Iris pigment epithelial cell (primary cell): ENCODE data around the gene ST6GALNAC3.

Experiments
- DNase-seq: peaks from one replicate; pipeline ENCODE4 v3.0.0-alpha.2; 2011; ENCODE audit warnings: low read depth

ST6GALNAC3 gene

DNA sequence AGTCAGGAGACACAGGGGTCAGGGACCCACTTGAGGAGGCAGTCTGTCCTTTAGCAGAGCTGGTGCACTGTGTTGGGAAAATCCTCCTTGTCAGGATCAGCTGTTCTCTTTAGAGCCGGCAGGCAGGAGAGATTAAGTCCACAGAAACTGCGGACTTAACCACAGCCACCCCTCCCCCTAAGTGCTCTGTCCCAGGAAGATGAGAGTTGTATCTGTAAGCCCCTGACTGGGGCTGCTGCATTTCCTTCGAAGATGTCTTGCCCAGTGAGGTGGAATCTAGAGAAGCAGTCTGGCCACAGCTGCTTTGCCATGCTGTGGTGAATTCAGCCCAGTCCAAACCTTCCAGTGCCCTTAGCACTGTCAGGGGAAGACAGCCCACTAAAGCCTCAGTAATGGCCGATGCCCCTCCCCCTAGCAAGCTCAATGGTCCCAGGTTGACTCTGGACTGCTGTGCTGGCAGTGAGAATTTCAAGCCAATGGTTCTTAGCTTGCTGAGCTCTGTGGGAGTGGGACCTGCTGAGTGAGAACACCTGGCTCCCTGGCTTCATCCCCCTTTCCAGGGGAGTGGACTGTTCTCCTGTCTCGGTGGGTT is 172.8 kb downstream of the ST6GALNAC3 start:
- no peak for DNase-seq

DNA sequence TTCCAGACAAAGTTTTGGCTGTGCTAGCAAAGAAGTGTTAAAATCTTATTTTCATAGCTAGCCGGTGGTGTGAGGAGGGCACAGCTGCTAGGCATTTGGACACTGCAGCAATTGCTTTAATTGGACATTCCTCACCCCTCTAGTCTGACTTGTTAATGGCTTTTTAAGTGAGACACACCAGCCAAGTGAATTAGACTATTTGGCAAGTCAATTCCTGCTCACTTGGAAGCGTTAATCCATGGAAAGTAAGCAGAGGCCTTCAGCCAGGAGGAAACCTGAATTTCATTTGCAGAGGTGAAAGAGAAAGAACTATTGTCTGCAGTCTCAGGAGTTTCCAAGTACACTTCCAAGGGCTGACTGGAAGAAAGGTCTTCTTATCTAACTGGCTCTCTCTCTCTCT is 175.7 kb downstream of the ST6GALNAC3 start:
- no peak for DNase-seq

DNA sequence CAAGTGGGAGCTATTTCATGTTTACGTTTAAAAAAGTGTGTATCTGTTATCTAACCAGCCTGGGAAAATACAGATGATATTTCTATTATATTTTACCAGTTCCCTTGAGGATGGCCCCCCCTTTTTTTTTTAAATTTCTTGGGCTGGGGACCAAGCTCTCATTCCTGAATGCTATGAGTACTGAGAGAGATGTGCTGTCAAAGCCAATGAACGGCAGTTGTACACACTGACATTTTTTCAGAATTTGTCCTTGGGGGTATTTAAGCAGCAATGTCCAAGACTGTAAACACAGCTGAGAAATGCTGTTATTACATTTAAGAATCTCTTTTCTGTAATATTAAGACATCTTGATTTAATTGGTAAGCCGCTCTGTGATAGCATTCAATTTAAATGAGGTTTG is 177.9 kb downstream of the ST6GALNAC3 start:
- DNase-seq = no peak

DNA sequence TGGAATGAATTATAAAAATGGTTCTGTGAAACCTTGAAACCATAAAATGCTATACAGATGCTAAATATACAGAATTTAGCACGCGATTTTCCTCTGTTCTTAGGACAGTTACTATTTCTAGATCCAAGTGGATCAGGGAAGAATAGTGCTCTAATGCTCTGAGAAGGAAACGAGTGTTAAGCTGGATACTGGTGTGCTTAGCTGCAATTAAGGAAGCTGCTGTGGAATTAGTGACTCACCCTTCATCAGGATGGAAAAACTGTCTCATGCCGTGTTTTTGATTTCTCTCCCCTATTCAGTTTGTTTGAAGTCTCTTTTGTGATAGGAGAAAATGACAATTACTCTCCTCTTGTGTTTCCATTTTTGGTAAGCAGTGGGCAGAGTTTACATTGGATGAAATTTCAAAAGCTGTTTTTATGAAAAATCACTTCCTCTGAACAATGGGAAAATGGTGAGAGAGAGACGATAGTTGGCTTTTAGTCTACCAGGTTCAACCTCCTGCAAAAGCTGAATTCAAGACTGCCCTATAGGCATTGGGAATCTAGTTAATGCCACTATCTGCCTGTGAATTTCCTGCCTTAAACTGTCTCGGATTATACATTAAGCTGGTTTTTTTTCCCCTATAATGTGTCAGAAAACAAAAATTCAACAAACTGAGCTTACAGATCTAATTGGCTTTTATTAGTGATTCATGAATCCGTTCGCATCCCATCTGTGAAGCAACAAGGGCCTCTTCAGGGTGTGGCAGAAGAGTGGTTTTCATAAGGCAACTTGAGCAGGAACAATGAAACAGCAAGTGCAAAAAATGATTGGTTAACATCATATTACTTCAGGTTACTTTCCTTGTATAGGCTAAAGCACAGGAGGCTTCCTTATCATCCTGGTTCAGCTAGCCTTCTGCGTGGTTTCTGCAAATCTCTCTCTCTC is 179.8 kb downstream of the ST6GALNAC3 start:
- peak; percentile 6 for DNase-seq

DNA sequence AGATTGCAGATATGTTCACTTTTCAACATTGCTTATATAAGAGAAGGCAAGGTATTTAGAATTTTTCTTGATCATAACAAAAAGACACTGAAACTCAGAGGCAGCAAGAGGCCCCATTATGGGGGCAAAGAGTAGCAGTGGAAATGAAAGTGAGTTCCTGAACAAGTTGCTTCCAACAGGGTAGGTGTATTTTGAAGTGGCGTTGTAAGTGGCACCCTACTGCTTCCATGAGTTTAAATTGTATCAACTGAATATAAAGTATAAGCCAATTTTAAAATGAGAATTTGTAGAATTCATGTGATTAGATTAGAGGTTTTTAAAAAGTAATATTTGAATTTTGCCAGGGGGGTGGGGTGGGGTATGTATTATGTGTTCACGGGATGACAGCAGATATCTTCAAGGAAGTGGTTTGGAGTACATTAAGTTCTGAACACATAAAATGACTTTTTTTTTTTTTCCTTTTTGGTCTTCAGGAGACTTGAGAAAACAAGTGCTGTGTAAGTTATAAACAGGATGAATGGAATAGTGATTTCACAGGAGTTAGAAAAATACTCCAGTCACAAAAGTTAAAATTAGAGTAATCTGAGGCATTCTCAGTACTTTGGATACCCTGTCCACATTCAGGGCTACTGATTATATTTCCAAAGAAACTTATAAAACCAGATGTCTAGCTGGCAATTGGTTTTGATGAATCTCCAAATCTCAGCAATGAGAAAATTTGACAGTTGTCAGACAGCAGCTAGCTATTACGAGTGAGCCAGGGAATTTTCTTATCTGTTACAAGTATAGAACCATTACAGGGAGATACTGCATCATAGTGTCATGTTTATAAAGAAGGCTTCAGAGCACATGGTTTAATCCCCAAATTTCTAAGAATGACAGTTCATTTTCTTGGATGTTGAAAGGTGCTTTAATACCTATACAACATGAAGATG is 182.0 kb downstream of the ST6GALNAC3 start:
- DNase-seq = no peak

DNA sequence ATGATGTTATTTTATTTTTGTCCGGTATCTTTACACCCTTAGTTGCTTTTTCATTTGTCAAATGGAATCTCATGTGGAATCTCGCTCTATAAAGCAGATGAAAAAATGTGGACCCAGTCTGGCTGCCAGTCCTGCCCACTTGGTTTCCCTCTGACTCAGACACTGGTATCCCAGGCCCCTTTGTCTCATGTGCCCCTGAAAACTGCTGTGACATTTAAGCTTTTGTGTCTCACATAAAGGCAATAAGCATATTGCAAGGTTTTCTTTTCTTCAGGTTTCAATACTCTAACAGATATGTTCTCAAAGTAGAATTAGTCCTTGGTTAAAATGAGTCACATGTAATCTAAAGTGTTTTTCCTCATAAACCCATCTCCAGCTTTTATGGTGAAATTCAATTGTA is 183.3 kb downstream of the ST6GALNAC3 start:
- no peak for DNase-seq

DNA sequence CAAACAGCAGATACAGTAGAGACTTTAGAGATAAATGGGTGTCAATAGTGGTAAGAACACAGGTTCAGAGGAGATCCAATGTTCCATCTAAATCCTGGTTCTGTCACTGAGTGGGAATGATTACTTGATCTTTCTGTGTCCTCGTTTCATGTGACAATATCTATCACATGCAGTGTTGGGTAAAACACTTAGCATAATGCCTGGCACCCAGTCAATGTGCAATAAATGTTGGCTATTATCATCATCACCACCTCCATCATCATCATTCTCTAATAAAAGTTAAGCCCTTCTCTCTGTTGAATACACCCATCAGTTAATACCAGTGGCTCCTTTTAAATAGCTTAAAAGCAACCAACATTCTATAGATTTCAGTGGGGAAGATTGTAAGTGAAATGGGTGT is 184.7 kb downstream of the ST6GALNAC3 start:
- DNase-seq = no peak

DNA sequence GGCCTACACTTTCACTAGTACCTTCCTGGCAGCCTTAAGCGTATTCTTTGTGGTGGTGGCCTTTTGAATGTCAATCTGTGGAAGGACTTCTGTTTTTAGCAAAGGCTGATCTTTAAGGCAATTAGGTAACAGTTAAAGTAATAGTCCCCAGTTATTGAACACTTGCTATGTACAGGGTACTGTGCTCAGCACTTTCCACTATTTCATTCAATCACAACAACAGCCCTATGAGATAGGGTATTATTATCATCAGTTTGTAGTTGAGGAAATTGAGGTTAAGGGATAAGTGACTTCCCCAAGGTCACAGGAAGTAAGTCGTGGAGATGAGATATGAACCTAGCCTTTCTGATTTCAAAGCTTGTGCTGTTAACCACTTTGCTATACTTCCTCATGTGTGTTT is 185.7 kb downstream of the ST6GALNAC3 start:
- no peak for DNase-seq

DNA sequence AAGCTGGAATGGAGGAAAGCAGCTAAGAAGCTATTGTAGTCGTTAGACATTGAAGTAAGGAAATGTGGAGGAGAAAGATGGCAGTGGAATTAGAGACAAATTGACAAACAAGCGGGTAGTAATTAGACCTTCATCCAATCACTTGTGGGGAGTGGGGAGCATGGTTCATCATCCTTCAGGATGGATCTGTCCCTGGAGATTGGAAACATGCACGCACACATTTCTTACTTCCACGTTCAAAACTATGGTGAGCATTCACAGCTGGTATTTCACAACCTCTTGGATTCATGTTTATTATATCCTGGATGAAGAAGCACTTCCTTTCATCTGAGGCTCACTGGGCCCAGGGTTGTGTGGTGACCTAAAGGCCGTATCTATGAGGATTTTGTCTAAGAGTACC is 188.1 kb downstream of the ST6GALNAC3 start:
- no peak for DNase-seq

DNA sequence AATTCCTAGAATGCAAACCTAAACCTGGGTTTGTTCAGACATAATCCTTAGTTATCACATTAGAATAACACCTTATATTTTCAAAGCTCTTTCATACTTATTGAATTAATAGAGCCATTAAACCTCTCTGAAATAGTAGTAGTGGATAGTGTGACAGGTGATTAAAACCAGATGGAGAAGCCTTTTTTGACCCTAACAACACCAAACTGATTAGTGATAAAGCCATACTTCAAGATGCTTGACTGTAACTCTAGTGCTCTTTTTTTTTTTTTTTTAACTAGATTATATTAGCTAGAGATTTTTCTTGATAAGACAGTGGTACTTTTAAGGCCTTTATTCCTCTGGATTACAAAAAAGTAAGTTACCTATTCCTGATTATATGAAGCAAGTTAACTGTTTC is 190.1 kb downstream of the ST6GALNAC3 start:
- DNase-seq = no peak

DNA sequence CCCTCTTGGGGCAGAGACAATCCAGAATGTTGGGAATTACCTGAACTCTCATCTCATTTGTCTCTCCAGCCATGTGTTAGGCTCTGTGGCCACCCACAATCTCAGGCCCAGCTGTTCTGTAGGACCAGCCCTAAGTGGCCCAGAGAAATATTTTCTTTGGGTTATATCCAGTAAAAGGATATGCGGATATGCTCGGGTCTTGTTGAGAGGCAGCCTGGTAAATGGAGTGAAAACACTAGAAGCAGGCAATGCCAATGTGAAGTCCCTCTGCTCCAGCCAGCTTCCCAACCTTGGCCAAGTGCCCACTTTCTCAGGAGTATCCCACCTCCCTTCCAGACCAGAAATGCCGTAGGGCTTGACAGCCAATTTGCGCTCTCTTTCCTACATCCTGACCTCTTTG is 192.2 kb downstream of the ST6GALNAC3 start:
- DNase-seq = no peak

DNA sequence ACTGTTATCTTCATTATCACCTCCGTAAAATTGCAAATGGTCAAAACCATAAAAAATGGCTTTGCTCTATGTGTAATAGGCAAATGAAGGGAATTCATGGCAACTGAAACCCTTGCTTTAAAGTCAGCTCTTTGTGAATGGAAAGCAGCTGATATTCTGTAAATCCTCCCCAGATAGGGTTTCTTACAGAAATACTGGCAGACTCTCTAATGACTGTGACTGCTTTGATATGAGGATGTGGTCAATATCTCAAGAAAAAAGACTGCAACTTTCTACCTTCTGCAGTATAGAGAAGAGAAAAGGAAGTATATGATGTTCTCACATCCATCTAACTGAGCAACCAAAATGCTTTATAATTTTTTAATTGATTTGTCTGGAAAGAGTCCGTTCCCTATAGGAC is 193.1 kb downstream of the ST6GALNAC3 start:
- no peak for DNase-seq

DNA sequence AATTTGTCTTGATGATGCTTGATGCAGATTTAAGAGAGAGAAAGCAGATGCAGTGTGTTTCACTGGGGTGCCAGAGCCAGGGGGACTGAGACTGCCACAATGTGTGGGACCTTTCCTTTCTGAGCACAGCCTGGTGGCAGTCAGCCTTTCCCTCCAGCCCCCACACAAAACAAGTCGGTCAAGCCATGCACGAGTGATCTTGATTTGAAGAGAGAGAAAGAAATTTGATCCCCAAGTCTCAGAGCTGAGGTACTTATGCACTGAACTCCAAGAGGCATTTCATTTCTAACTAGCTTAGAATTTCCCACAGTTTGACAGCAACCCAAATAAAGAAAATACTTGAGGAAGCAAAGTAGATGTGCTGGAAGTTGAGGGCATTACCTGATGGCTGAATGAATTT is 193.8 kb downstream of the ST6GALNAC3 start:
- DNase-seq = peak; percentile 4

DNA sequence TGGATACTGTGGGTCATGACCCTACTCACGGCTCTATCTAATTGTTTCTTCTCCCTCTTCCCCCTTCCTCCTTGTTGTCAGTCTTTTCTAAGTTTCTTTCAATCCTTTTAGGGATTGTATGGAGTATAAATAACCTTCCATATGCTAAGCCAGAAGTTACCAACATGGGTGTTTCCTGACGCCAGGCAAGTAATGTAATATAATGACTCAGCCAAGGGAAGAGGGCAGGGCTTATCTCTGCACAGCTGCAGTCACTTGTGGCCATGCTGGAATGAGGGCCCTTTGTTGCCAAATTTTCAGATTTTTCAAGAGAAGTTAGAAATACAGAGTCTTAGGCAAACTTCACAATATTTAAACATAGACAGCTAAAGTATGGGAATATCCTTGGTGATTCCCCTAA is 194.6 kb downstream of the ST6GALNAC3 start:
- peak; percentile 63 for DNase-seq

DNA sequence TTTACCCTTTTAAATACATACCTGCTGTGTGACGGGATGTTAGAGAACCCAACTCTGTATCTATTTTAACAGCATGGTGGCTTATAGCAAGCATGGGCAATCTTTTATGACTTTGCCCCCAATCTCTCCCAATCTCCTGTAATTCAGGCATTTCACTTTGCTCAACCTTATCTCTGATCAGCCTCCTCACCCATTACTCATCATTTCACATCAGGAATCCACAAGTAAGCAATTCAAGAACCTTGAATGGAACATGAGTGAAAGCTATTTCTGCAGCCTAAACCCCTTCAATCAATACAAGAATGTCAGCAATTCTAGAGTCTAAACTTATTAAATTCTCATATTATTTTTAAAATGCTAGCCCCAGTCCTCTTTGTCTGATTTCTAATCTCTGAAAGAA is 199.8 kb downstream of the ST6GALNAC3 start:
- DNase-seq = peak; percentile 7

DNA sequence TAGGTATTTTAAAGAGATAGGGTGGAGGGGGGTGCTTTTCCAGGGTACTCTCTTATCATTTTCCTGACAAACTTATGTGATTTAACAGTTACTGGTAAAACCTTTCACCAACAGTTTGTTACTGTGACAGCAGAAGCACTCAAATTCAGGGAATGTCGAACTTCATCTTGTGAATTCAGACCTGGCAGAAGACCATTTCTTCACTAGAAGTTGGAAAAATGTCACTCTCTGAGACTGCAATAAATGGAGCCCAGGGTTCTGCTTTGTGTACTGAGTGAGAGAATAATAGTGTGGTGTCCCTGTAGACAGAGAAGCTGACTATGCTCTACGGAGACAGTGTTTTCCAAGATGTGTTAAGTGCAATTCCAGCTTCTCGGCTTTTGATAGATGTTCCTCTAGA is 200.2 kb downstream of the ST6GALNAC3 start:
- DNase-seq = no peak

DNA sequence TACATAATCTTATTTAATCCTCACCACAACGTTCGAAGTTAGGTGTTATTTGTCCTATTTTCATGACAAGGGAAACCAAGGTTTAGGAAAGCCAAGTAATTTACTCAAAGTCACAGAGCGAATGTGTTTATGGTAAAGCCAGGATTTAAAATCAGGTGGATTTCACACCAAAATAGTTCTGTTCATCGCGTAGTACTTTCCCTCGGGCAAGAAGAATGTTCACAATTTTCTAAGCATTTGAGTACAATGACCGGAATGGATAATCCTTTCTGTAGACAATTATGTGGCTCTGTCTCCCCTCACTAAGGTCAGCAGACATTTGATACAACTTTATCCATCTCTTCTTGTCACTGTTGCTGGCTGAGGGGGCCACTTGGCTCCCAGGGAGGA is 204.2 kb downstream of the ST6GALNAC3 start:
- DNase-seq = no peak

DNA sequence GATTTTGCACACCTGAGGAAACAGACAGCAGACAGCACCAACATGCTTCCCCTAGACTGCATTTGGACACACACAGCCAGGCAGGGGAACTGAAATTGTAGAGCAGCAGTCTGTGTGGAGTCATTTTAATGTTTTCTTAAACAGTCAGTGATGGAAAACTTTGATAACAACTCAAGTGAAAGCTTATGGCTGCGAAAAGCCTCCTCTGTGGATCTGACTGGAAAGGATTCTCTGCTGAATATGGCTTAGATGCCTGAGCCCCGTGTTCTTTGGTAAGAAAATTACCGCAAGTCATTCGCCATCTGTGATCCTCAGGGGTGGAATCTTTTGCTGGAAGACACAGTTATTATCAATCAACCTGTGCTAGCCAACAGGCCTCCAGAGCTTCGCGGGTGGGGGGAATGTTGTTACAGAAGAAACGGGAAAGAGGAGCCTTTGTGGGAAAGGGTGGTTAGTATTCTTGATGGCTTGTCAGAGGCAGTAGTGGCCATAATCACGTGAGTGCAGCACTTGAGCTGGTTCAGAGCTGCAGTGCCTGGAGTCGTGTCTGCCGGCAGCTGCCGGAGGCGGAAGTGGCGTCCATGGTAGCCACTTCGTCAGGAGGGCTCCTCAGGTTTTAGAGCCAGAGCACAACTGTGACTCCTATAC is 204.7 kb downstream of the ST6GALNAC3 start:
- DNase-seq = peak; percentile 8

DNA sequence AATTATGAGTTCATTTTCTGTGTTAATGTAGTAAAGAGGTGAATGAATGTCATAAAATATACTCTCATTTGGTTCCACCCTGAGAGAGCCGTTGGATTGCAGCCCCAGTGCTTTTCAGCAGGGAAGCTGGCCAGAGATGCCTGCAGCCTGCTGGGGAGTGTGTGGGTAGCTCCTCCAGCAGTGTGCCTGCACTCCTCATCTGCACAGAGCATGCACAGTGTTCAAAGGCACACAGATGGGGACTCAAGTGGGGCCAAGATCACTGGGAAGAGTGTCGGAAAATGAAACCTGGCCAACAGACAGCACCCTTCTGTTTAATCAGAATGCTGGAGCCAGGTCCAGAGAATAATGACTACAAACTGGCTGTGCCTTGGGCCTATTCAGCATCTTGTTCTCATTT is 206.8 kb downstream of the ST6GALNAC3 start:
- DNase-seq = no peak

DNA sequence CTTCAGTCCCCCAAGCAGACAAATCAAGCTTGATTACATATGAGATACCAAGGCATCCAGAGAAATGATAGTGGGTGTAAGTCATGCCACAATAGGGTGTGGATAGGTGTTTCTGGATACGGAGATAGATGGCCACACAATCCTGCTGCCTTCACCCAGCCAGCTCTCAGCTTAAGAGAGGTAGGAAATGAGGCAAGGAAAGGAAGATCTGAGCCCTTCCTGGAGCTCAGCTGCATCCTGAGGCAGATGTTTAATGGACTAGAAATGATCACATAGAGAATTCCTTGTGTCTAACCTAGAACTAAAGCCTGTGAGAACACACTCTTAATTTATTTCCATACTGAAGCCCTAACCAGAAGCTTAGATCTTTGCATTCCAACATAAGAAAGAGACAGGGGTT is 210.3 kb downstream of the ST6GALNAC3 start:
- no peak for DNase-seq

DNA sequence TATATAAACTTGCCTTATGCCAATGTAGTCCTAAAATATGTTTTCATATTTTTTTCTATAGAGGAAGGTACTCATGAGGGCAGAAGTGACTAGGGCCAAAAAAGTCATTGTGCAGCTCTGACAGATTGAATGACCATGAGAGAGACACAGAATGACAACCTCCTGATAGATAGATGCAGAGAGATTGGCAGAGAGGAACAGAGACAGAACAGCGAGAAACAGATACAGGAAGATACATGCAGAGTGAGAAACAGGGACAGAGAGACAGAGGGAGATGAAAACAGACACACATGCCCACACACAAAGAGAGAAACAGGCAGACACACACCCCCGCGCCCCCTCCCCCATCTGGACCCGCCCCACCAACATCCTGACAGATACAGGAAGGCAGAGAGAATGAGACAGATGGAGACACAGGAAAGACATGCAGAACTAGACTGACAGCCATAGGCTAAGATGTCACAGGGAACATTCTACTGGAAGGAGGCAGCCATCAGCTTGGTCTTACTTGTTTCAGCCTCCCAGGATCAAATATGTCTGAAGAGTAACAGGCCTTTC is 211.1 kb downstream of the ST6GALNAC3 start:
- no peak for DNase-seq

DNA sequence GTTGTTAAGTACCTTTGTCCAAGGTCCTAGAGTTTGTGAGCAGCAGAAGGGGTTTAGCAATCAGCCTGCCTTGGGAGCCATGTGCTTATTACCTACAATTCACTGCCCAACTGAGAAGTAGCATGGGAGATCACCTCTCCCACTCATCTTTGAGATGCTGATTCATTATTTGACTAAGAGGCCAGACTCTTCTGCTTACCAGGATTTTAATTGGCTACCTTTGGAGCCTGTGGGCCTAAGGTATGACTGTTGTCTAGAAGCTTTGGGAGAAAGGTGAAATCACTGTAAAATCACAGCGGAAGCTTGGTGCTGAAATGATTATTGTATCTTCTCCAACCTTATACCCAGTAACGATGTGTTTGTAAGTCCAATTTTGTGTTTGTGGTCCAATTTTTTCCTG is 213.4 kb downstream of the ST6GALNAC3 start:
- DNase-seq = no peak
